ENCODE results near the gene EIF4E1B.

DNA sequence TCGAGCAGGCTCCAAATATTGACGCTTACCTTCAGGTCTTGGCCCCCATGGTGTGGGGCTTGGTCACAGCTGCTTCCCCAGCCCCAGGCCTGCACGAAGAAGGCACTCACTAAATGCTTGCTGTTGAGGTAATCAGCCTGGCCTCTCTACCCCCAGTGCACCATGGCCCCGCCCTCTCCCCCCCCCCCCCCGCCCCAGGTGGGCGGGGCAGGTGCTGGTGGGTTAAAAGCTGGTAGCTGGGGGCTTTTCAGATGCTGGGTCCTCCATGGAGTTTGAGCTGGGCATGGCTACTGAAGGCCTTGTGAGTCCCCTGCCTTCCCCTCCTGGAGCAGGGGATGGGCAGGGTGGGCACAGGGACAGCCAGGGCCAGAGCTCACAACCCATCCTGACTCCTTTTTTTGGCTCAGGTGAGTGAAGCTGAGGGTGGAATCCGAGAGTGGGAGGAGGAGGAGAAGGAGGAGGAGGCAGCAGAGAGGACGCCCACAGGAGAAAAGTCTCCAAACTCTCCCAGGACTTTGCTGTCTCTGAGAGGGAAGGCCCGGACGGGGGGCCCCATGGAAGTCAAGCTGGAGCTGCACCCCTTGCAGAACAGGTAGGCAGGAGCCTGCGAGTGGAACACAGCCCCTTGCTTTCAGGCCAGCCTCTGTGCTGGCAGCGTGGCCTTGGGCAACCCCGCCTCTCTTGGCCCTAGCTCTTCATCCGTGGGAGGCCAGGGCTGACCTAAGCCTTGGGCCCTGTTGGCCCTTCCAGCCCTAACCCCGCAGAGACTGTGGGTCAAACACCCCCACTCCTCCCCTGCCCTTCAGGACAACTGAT, 12.4 kb downstream of the EIF4E1B start:
- TF ChIP-seq, protein P1, sequence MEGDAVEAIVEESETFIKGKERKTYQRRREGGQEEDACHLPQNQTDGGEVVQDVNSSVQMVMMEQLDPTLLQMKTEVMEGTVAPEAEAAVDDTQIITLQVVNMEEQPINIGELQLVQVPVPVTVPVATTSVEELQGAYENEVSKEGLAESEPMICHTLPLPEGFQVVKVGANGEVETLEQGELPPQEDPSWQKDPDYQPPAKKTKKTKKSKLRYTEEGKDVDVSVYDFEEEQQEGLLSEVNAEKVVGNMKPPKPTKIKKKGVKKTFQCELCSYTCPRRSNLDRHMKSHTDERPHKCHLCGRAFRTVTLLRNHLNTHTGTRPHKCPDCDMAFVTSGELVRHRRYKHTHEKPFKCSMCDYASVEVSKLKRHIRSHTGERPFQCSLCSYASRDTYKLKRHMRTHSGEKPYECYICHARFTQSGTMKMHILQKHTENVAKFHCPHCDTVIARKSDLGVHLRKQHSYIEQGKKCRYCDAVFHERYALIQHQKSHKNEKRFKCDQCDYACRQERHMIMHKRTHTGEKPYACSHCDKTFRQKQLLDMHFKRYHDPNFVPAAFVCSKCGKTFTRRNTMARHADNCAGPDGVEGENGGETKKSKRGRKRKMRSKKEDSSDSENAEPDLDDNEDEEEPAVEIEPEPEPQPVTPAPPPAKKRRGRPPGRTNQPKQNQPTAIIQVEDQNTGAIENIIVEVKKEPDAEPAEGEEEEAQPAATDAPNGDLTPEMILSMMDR (IDR thresholded peaks at IDR 0.05): no peak
- no peak for TF ChIP-seq POLR2A (IDR thresholded peaks at IDR 0.05)
- no peak for TF ChIP-seq POLR2AphosphoS5 (IDR thresholded peaks at IDR 0.05)
- no peak for TF ChIP-seq EP300 (IDR thresholded peaks at IDR 0.05)
